Measurements from ENCODE around the gene NDUFV1.
"Not testable (repeated sequence)": the region's sequence is repeated elsewhere in the genome, so short reads cannot be mapped to it uniquely, and the experiment has no call there.

The NDUFV1 gene

DNA sequence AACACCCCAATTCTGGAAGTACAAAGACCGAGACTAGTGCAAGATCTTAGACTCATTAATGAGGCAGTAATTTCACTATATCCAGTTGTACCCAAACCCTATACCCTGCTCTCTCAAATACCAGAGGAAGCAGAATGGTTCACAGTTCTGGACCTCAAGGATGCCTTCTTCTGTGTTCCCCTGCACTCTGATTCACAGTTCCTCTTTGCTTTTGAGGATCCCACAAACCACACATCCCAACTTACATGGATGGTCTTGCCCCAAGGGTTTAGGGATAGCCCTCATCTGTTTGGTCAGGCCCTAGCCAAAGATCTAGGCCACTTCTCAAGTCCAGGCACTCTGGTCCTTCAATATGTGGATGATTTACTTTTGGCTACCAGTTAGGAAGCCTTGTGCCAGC lies 17.1 kb downstream of the NDUFV1 start:
- not testable (repeated sequence) for ATAC-seq (ENCODE audit: insufficient read depth, low read depth); DNase-seq; H2AFZ ChIP-seq (ENCODE audit: low read depth, low read length); H3K9me3 ChIP-seq (ENCODE audit: insufficient read depth, low read length, severe bottlenecking); H3K4me3 ChIP-seq (ENCODE audit: low read depth in 1 of 2, low read length in 2 of 2); H3K9ac ChIP-seq (ENCODE audit: low read depth, low read length); H3K27me3 ChIP-seq (ENCODE audit: insufficient read depth, low read length, poor library complexity); H4K20me1 ChIP-seq (ENCODE audit: insufficient read depth, low read length)
- Histone ChIP-seq H3K4me2 (ENCODE audit: insufficient read depth, low read length) (peak overlapping the region; percentile 19), H3K4me1 (ENCODE audit: insufficient read depth, low read length) (peaks cover 59% of the 10 kb centered on the region), H3K79me2 (ENCODE audit: insufficient read depth, low read length) (peaks cover 30% of the 10 kb centered on the region), H3K27ac (ENCODE audit: low read length) (0 out of 2 replicates have a peak overlapping the region, but pooled peaks have one; percentile 31), H3K36me3 (ENCODE audit: insufficient read depth, low read length) (peaks cover 25% of the 10 kb centered on the region)

DNA sequence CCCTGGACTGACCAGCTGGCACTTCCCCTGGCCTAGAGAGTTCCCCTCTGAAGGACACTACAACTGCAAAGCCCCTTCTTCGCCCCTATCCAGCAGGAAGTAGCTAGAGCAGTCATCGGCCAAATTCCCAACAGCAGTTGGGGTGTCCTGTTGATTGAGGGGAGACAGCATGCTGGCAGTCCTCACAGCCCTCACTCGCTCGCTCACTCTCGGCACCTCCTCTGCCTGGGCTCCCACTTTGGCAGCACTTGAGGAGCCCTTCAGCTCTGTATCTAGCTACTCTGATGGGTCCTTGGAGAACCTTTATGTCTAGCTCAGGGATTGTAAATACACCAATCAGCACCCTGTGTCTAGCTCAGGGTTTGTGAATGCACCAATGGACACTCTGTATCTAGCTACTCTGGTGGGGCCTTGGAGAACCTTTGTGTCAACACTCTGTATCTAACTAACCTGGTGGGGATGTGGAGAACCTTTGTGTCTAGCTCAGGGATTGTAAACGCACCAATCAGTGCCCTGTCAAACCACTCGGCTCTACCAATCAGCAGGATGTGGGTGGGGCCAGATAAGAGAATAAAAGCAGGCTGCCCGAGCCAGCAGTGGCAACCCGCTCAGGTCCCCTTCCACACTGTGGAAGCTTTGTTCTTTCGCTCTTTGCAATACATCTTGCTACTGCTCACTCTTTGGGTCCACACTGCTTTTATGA lies 19.5 kb downstream of the NDUFV1 start:
- not testable (repeated sequence) for H3K9me3 ChIP-seq (ENCODE audit: insufficient read depth, low read length, severe bottlenecking); H3K4me3 ChIP-seq (ENCODE audit: low read depth in 1 of 2, low read length in 2 of 2); H3K27me3 ChIP-seq (ENCODE audit: insufficient read depth, low read length, poor library complexity); H4K20me1 ChIP-seq (ENCODE audit: insufficient read depth, low read length); H2AFZ ChIP-seq (ENCODE audit: low read depth, low read length); H3K4me2 ChIP-seq (ENCODE audit: insufficient read depth, low read length); ATAC-seq (ENCODE audit: insufficient read depth, low read depth); H3K9ac ChIP-seq (ENCODE audit: low read depth, low read length)
- Histone ChIP-seq H3K4me1 (ENCODE audit: insufficient read depth, low read length) (peaks cover 67% of the 10 kb centered on the region), H3K36me3 (ENCODE audit: insufficient read depth, low read length) (peaks cover 25% of the 10 kb centered on the region), H3K27ac (ENCODE audit: low read length) (peak overlapping the region; percentile 22; the same call in 1 of the 2 replicates), H3K79me2 (ENCODE audit: insufficient read depth, low read length) (peaks cover 30% of the 10 kb centered on the region)
- peak; percentile 65 for DNase-seq

DNA sequence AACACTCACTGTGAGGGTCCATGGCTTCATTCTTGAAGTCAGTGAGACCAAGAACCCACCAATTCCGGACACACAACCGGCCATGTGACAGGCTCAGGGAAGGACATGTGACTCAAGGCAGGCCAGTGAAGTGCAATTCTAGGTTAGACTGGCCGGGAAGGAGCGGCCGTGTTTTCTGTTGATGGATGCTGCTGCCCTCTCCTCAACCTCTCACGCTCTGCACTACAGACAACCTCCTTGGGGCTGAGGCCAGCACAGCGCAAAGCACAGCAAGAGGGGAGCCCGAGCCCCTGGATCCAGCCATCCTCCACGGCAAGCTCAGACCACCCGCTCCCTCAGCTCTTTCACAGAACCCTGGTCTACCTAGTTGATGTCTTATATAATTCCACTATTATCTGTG lies 20.2 kb downstream of the NDUFV1 start:
- Histone ChIP-seq H3K4me2 (ENCODE audit: insufficient read depth, low read length) (peak overlapping the region; percentile 88), H3K9me3 (ENCODE audit: insufficient read depth, low read length, severe bottlenecking) (no peaks in the 10 kb centered on the region), H3K4me3 (ENCODE audit: low read depth in 1 of 2, low read length in 2 of 2) (no peak overlapping the region; a peak in 1 of 4 replicates), H3K9ac (ENCODE audit: low read depth, low read length) (peak overlapping the region; percentile 99; the same call in 1 of the 2 replicates), H3K79me2 (ENCODE audit: insufficient read depth, low read length) (peaks cover 25% of the 10 kb centered on the region), H3K27me3 (ENCODE audit: insufficient read depth, low read length, poor library complexity) (no peaks in the 10 kb centered on the region), H3K4me1 (ENCODE audit: insufficient read depth, low read length) (peaks cover 70% of the 10 kb centered on the region), H3K36me3 (ENCODE audit: insufficient read depth, low read length) (peaks cover 25% of the 10 kb centered on the region), H3K27ac (ENCODE audit: low read length) (peak overlapping the region; percentile 97), H2AFZ (ENCODE audit: low read depth, low read length) (no peak overlapping the region), H4K20me1 (ENCODE audit: insufficient read depth, low read length) (no peaks in the 10 kb centered on the region)
- no peak for TF ChIP-seq EZH2 (IDR thresholded peaks at IDR 0.05; ENCODE audit: borderline replicate concordance, low read depth, low read length, severe bottlenecking)
- TF ChIP-seq, protein P1, sequence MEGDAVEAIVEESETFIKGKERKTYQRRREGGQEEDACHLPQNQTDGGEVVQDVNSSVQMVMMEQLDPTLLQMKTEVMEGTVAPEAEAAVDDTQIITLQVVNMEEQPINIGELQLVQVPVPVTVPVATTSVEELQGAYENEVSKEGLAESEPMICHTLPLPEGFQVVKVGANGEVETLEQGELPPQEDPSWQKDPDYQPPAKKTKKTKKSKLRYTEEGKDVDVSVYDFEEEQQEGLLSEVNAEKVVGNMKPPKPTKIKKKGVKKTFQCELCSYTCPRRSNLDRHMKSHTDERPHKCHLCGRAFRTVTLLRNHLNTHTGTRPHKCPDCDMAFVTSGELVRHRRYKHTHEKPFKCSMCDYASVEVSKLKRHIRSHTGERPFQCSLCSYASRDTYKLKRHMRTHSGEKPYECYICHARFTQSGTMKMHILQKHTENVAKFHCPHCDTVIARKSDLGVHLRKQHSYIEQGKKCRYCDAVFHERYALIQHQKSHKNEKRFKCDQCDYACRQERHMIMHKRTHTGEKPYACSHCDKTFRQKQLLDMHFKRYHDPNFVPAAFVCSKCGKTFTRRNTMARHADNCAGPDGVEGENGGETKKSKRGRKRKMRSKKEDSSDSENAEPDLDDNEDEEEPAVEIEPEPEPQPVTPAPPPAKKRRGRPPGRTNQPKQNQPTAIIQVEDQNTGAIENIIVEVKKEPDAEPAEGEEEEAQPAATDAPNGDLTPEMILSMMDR (IDR thresholded peaks at IDR 0.05; ENCODE audit: borderline replicate concordance, extremely low read depth, low read length, poor library complexity, severe bottlenecking) = no peak
- no peak for ATAC-seq (ENCODE audit: insufficient read depth, low read depth)
- no peak for DNase-seq

DNA sequence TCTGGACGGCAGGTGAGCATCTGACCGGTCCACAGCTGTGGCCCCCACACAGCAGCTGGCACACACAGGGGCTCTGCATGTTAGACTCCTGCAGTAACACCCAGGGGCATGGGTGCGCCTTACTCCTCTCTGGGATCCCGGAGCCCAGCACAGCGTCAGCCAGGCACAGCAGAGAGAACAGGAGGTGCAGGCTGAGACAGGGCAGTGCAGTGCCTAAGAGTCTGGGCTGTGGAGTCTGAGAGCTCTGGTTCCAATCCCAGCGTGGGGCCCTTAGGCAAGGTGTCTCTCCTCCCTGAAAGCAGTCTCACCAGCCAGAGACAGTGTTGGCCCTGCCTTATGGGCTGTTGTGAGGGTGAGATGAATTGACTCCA lies 20.7 kb downstream of the NDUFV1 start:
- DNase-seq (peak; percentile 27), ATAC-seq (ENCODE audit: insufficient read depth, low read depth) (no peak)
- peaks cover 73% of the 10 kb centered on the region for H3K4me1 ChIP-seq (ENCODE audit: insufficient read depth, low read length)
- H3K4me2 ChIP-seq (ENCODE audit: insufficient read depth, low read length) = peak overlapping the region; percentile 88
- H3K4me3 ChIP-seq (ENCODE audit: low read depth in 1 of 2, low read length in 2 of 2) = peak overlapping the region in 1 of 2 experiments; percentile 96; a peak in 1 of 4 replicates
- H3K27me3 ChIP-seq (ENCODE audit: insufficient read depth, low read length, poor library complexity) = no peaks in the 10 kb centered on the region
- H3K79me2 ChIP-seq (ENCODE audit: insufficient read depth, low read length) = peaks cover 25% of the 10 kb centered on the region
- H3K9ac ChIP-seq (ENCODE audit: low read depth, low read length) = peak overlapping the region; percentile 99
- peak overlapping the region; percentile 97 for H3K27ac ChIP-seq (ENCODE audit: low read length)
- H3K9me3 ChIP-seq (ENCODE audit: insufficient read depth, low read length, severe bottlenecking) = no peaks in the 10 kb centered on the region
- TF ChIP-seq EZH2 (IDR thresholded peaks at IDR 0.05; ENCODE audit: borderline replicate concordance, low read depth, low read length, severe bottlenecking) = no peak
- TF ChIP-seq, protein P1 (IDR thresholded peaks at IDR 0.05; ENCODE audit: borderline replicate concordance, extremely low read depth, low read length, poor library complexity, severe bottlenecking) = no peak
- peaks cover 25% of the 10 kb centered on the region for H3K36me3 ChIP-seq (ENCODE audit: insufficient read depth, low read length)
- no peak overlapping the region for H2AFZ ChIP-seq (ENCODE audit: low read depth, low read length)
- no peaks in the 10 kb centered on the region for H4K20me1 ChIP-seq (ENCODE audit: insufficient read depth, low read length)

Data from DND-41 (cell line).